RWPE2 (cell line): ENCODE measurements around the gene PSME3IP1.

Experiments
- ATAC-seq: fragments of 200-7000 bp; cut with Tn5 transposase; 3 replicates; pipeline ENCODE4 v1.9.1; 2021; ENCODE audit warnings: low read depth
- DNase-seq: peaks from one replicate; pipeline ENCODE4 v3.0.0-alpha.2; 2020; ENCODE audit warnings: low spot score
- H3K27ac ChIP-seq: fragments of 450-650 bp; 2 replicates; pipeline ENCODE4 v1.5.1; 2017; ENCODE audit warnings: mild to moderate bottlenecking; ENCODE audit not compliant: poor library complexity, severe bottlenecking
- H3K27me3 ChIP-seq: fragments of 250-450 bp; sonication (Bioruptor Pico); 2 replicates; pipeline ENCODE4 v1.5.1; 2021; ENCODE audit warnings: mild to moderate bottlenecking, moderate library complexity; ENCODE audit not compliant: insufficient read depth, poor library complexity, severe bottlenecking
- H3K36me3 ChIP-seq: fragments of 250-450 bp; sonication (Bioruptor Pico); 2 replicates; pipeline ENCODE4 v1.5.1; 2020; ENCODE audit warnings: low read depth, mild to moderate bottlenecking, moderate library complexity
- H3K4me1 ChIP-seq: fragments of 250-450 bp; sonication (Bioruptor Pico); 2 replicates; pipeline ENCODE4 v1.5.1; 2021; ENCODE audit warnings: mild to moderate bottlenecking, moderate library complexity; ENCODE audit not compliant: insufficient read depth, poor library complexity, severe bottlenecking
- H3K4me3 ChIP-seq: fragments of 250-450 bp; sonication (Bioruptor Pico); 2 replicates; pipeline ENCODE4 v1.5.1; 2021; ENCODE audit warnings: mild to moderate bottlenecking, moderate library complexity; ENCODE audit not compliant: severe bottlenecking
- H3K9me3 ChIP-seq: fragments of 250-450 bp; sonication (Bioruptor Pico); 2 replicates; pipeline ENCODE4 v1.5.1; 2021; ENCODE audit warnings: mild to moderate bottlenecking, moderate library complexity; ENCODE audit not compliant: severe bottlenecking
- CTCF ChIP-seq: fragments of 450-650 bp; IDR thresholded peaks from one replicate; pipeline ENCODE4 v1.5.1; 2017; ENCODE audit warnings: mild to moderate bottlenecking, moderate library complexity; ENCODE audit not compliant: poor library complexity, severe bottlenecking

Gene PSME3IP1

DNA sequence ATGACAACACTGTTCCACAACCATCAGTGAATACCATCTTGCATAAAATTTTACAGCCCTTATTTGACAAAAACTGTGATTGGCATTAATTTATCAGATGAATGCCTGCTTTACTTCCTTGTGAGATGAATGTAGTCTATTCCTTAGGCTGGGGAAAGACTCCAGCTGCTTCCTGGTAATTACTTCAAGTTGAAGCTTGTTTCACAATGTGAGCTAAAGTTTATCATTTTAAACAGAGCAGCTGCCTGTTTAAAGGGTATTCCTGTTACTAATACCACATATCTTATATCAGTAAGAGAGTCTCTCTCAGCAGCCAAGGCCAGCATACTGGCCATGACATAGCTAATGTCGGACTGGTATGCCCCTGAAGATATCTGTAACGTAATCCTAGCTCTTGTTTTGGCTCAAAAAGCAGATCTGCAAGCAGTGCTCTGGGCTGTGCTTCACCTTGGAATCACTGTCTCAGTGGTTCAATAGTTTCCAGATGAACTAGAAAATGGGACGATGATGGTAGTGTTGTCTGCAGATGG lies 46.0 kb upstream of the PSME3IP1 start:
- Histone ChIP-seq H3K9me3 (no peaks in the 10 kb centered on the region), H3K36me3 (peaks cover 93% of the 10 kb centered on the region)
- no peak for TF ChIP-seq CTCF

GRCh38 chr16:57229079-57229478 lies 43.2 kb upstream of the PSME3IP1 start:
- no peaks in the 10 kb centered on the region for H3K27me3 ChIP-seq
- TF ChIP-seq CTCF: no peak
- DNase-seq (no peak), ATAC-seq (no peak)
- peaks cover 93% of the 10 kb centered on the region for H3K36me3 ChIP-seq
- no peaks in the 10 kb centered on the region for H3K9me3 ChIP-seq
- no peak overlapping the region for H3K27ac ChIP-seq
- peaks cover 5% of the 10 kb centered on the region for H3K4me1 ChIP-seq
- H3K4me3 ChIP-seq: no peak overlapping the region

More for the DNA sequence above, 46.0 kb upstream of the PSME3IP1 start:
- no peaks in the 10 kb centered on the region for H3K4me1 ChIP-seq
- ATAC-seq (no peak), DNase-seq (no peak)
- H3K27me3 ChIP-seq: no peaks in the 10 kb centered on the region
- H3K27ac ChIP-seq: no peak overlapping the region
- H3K4me3 ChIP-seq: no peak overlapping the region

DNA sequence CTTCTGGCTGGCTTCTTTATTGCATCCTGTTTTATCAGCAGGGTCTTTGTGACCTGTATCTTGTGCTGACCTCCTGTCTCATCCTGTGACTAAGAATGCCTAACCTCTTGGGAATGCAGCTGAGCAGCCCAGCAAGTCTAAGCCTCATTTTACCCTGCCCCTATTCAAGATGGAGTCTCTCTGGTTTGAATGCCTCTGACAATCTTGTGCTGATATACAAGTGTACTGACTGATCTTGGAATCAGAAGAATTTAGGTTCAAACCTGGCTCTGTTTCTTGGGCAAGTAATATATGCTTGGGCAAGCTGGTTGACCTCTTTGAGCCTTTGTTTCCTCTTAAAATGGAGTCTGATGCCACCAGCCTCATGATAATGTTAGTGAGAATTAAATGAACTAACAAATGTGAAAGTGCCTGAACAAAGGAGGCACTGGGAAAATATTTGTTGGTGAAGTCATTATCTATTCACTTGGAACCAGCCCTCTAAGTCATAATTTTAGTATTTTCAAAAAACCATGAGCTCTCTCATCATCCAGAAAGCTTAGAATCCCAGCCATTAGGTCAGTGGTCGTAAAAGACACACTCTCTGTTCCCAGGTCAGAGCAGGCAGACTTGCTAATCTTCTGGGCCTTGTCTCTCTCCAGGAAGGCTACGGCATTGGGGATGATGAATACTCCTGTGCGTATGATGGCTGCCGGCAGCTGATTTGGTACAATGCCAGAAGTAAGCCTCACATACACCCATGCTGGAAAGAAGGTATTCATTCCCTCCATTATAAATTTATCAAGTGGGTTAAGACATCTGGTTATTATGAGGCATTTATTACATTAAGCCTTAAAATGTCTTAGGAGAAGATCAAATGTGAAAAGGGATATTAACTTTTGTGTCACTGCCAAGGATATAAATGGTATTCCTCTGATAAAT lies 41.1 kb upstream of the PSME3IP1 start:
- Histone ChIP-seq H3K27me3 (no peaks in the 10 kb centered on the region), H3K27ac (no peak overlapping the region), H3K9me3 (no peaks in the 10 kb centered on the region), H3K4me1 (peaks cover 5% of the 10 kb centered on the region), H3K36me3 (peaks cover 95% of the 10 kb centered on the region), H3K4me3 (no peak overlapping the region)
- ATAC-seq (no peak), DNase-seq (no peak)
- no peak for TF ChIP-seq CTCF

GRCh38 chr16:57225978-57226377 lies 40.1 kb upstream of the PSME3IP1 start:
- Histone ChIP-seq H3K36me3 (peaks cover 95% of the 10 kb centered on the region), H3K27ac (no peak overlapping the region), H3K4me3 (no peak overlapping the region), H3K9me3 (no peaks in the 10 kb centered on the region), H3K27me3 (no peaks in the 10 kb centered on the region), H3K4me1 (peaks cover 5% of the 10 kb centered on the region)
- DNase-seq: no peak
- no peak for ATAC-seq
- TF ChIP-seq CTCF: no peak
